ENCODE measurements around the gene MBNL1. TPM values are rescaled to one million over a fixed set of nuclear protein-coding genes. Genes with fewer than 3 reads are reported as not detected.
A peak's percentile ranks its signal among the peaks of the same experiment; 100 is the strongest.

MBNL1 gene
- total and polyA plus RNA-seq, 2 donors (not counting 3 experiments of a cell fraction or from before 2014, with no cell fraction given), result 179 to 362 TPM

DNA sequence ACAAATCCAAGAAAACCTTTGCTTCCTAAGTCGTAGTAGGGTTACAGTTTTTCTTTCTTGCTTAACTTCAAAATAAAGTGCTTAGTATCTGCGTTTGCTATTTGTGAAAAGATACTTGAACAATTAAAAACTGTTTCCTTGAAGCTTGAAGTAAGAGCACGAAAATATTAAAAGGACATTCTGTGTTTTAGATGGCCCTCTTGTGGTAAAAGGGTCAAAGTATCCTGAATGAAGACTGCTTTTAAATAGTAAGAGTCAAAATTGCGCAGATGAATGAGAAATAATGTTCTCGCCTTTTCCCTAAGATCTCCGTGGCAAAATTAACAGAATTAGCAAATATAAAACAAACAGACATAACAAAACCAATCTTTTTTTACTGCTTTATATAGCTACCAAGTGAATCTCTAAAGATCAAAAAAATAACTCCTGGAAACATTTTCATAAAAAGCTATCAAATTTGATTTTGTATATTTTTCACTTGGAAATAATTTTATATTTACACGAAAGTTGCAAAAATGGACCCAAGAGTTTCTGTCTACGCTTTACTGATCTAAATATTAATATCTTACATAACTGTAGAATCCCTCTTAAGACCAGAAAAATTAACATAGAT lies 175.4 kb downstream of the MBNL1 start:
- Histone ChIP-seq H3K4me3 (replicated peaks in 1 of 3; ENCODE audit: insufficient read depth in 1 of 3, low read depth in 1 of 3, low read length in 3 of 3) (no peak overlapping the region), H3K9me3 (replicated peaks; ENCODE audit: control insufficient read depth, insufficient read depth, low read length) (no peaks in the 10 kb centered on the region), H3K4me1 (ENCODE audit: control insufficient read depth, extremely low read depth, insufficient read depth, low read length) (peaks cover 12% of the 10 kb centered on the region), H2AFZ (ENCODE audit: low read depth, low read length) (no peak overlapping the region), H3K9ac (replicated peaks; ENCODE audit: extremely low read depth, insufficient read depth, low read length) (peak overlapping the region; percentile 29), H3K4me2 (ENCODE audit: insufficient read depth, low read length) (peak overlapping the region; percentile 32), H3K9me1 (replicated peaks; ENCODE audit: control insufficient read depth, extremely low read depth, insufficient read depth, low read length) (no peaks in the 10 kb centered on the region), H3K27me3 (ENCODE audit: control insufficient read depth in 2 of 2, insufficient read depth in 2 of 2, low read length in 2 of 2) (no peaks in the 10 kb centered on the region), H4K20me1 (replicated peaks; ENCODE audit: control insufficient read depth, extremely low read depth, insufficient read depth, low read length) (peaks cover 7% of the 10 kb centered on the region), H3K36me3 (ENCODE audit: control insufficient read depth in 2 of 2, extremely low read depth in 1 of 2, insufficient read depth in 2 of 2, low read length in 2 of 2) (peaks cover 10 to 30% of the 10 kb centered on the region in 2 experiments), H3K79me2 (ENCODE audit: control insufficient read depth, insufficient read depth, low read length) (peaks cover 93% of the 10 kb centered on the region), H3K27ac (ENCODE audit: insufficient read depth, low read depth, low read length) (peak overlapping the region; percentile 14)
- intact Hi-C loops (cut with micrococcal nuclease), result loop anchor here (1.0 to 10.0 kb wide), 6 partner anchors 97 to 519 kb away; no protein-coding TSS in a partner anchor
- FAIRE-seq (no peak), DNase-seq (ENCODE audit: low read depth, low spot score) (peak; percentile 80)
- CTCF ChIA-PET, result interaction anchor here (0.6 to 3.1 kb wide), 36 partner anchors 8 to 675 kb away, joined by 3 to 43 read pairs (median 4); no protein-coding TSS in a partner anchor
- POLR2A ChIA-PET, result no interaction called here
- BruUV-seq (replicated peaks), result no TSS peak
- dilution Hi-C loops (cut with MboI; ENCODE audit: extremely low pct_ligation_motif_present, low sequenced_read_pairs), result no loop called here
- TF ChIP-seq POLR2AphosphoS5 (IDR thresholded peaks at IDR 0.05; ENCODE audit: insufficient read depth, low read depth, low read length), result no peak
- no peak for TF ChIP-seq GATA2 (IDR thresholded peaks at IDR 0.05; ENCODE audit: insufficient read depth, insufficient read length, low read depth, low read length)
- no peak for TF ChIP-seq JUN (IDR thresholded peaks at IDR 0.05; ENCODE audit: borderline replicate concordance, insufficient read depth, insufficient read length, low read depth)
- TF ChIP-seq, protein P1, sequence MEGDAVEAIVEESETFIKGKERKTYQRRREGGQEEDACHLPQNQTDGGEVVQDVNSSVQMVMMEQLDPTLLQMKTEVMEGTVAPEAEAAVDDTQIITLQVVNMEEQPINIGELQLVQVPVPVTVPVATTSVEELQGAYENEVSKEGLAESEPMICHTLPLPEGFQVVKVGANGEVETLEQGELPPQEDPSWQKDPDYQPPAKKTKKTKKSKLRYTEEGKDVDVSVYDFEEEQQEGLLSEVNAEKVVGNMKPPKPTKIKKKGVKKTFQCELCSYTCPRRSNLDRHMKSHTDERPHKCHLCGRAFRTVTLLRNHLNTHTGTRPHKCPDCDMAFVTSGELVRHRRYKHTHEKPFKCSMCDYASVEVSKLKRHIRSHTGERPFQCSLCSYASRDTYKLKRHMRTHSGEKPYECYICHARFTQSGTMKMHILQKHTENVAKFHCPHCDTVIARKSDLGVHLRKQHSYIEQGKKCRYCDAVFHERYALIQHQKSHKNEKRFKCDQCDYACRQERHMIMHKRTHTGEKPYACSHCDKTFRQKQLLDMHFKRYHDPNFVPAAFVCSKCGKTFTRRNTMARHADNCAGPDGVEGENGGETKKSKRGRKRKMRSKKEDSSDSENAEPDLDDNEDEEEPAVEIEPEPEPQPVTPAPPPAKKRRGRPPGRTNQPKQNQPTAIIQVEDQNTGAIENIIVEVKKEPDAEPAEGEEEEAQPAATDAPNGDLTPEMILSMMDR (IDR thresholded peaks at IDR 0.05; ENCODE audit: extremely low read depth in 1 of 2, insufficient read depth in 1 of 2, low read depth in 1 of 2, low read length in 2 of 2), result peak; percentile 25 to 46
- TF ChIP-seq EZH2 (IDR thresholded peaks at IDR 0.05; ENCODE audit: borderline replicate concordance, low read depth, low read length, severe bottlenecking), result no peak
